GM18508 (cell line): ENCODE results near the gene RBM39.
"Not testable (repeated sequence)": the region's sequence is repeated elsewhere in the genome, so short reads cannot be mapped to it uniquely, and the experiment has no call there.

ENCODE experiments used
- ATAC-seq: cut with Tn5 transposase; IDR thresholded peaks from one replicate; pipeline ENCODE4 v1.9.1; 2021; ENCODE audit warnings: moderate number of reproducible peaks; ENCODE audit not compliant: insufficient read depth, unreplicated experiment

RBM39 gene

GRCh38 chr20:35710884-35711587, 31.0 kb downstream of the RBM39 start:
- no peak for ATAC-seq

DNA sequence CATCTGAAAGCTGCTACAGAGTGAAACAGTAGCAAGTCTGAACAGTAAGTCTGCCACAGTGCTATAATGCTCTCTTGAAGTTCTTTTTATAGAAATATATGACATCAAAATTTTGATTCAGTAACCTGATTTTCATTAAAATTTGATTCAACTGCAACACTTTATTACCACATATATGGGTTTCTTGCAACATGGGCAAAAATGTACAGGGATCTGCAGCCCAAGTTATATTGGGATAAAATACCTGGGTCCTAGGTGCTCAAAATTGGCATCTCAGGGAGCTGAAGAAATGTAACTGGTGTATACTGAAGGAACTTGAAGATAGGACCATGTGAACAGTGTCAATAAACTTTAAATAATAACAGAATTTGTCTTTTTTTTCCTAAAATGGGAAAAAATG, 32.0 kb downstream of the RBM39 start:
- ATAC-seq = no peak

DNA sequence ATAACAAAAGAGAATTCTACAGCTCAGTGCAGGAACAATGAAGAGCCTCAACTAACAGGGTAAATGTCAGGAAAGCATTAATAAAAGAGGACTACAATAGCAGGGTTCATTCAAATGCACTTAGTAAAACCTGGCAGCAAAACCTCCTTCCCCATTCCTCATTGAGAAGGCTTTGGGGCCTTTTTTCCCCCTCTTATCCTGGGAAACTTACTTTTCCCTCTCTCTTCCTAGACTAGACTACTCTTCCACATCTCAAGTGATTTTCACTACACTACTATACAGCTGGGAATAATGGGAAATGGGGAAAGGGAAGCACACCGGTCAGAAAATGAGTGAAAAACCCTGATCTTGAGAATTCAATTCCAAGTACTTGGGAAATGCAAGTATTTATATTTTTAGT, 32.8 kb downstream of the RBM39 start:
- ATAC-seq = no peak

DNA sequence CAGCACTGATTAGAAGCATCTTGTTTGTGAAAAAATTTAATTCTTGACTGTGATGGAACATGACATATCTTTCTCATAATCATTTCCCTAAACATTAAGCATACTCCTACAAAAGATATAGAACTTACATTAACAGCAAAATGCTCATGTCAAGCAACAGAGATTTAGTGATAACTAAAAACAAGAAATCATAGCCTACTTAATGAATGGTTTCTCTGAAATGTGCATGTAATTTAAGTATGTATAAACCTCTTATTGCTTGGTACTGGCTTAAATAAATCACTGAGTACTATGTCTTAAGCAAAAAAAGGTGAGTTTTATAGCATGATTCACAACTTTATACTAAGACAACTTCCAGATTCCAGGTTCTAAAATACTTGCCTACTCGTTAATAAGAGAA, 33.6 kb downstream of the RBM39 start:
- ATAC-seq = no peak

DNA sequence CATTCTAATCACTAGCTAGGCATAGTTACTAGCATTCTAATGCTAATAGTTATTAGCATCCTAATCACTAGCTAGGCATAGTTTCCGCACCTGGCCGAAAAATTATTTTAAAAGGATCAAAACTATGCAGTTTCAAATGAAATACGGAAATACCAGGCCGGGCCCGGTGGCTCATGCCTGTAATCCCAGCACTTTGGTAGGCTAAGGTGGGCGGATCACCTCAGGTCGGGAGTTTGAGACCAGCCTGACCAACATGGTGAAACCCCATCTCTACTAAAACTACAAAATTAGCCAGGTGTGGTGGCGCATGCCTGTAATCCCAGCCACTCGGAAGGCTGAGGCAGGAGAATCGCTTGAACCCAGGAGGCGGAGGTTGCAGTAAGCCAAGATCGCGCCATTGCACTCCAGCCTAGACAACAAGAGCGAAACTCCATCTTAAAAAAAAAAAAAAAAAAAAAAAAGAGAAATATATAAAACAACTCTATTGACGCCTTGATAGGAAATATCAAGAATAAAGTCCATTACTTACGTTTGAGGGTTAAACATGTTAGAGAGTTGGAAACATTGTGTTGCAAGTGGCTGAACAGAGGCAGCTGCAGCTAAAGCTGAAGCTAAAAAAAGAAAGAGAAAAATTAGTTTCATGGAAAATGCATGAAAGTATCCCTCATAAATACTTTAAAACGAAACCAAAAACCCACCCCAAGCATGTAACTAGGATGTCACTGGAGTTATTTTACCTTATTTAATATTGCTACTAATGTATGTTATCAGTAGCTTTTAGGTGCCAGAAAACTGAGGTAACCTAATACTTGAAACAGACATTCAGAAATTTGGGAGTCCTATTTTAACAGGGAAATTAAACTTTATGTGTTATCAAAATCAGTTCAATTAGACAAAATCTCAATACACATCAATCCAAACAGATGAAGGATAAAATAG, 35.2 kb downstream of the RBM39 start:
- not testable (repeated sequence) for ATAC-seq

DNA sequence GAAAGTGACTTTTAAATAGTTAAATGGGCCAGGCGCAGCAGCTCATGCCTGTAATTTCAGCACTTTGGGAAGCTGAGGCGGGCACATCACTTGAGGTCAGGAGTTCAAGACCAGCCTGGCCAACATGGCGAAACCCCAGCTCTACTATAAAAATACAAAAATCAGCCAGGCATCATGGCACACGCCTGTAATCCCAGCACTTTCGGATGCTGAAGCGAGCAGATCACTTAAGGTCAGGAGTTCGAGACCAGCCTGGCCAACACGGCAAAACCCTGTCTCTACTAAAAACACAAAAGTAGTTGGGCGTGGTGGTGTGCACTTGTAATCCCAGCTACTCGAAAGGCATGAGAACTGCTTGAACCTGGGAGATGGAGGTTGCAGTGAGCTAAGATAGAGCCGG, 36.2 kb downstream of the RBM39 start:
- ATAC-seq = not testable (repeated sequence)

- no peak for ATAC-seq
These were observed 37.4 kb downstream of the RBM39 start for GRCh38 chr20:35704514-35705261.

GRCh38 chr20:35702824-35703695, 39.0 kb downstream of the RBM39 start:
- ATAC-seq = no peak

GRCh38 chr20:35702051-35702823, 39.8 kb downstream of the RBM39 start:
- no peak for ATAC-seq

- no peak for ATAC-seq
These were observed 41.4 kb downstream of the RBM39 start for GRCh38 chr20:35700625-35701148.

DNA sequence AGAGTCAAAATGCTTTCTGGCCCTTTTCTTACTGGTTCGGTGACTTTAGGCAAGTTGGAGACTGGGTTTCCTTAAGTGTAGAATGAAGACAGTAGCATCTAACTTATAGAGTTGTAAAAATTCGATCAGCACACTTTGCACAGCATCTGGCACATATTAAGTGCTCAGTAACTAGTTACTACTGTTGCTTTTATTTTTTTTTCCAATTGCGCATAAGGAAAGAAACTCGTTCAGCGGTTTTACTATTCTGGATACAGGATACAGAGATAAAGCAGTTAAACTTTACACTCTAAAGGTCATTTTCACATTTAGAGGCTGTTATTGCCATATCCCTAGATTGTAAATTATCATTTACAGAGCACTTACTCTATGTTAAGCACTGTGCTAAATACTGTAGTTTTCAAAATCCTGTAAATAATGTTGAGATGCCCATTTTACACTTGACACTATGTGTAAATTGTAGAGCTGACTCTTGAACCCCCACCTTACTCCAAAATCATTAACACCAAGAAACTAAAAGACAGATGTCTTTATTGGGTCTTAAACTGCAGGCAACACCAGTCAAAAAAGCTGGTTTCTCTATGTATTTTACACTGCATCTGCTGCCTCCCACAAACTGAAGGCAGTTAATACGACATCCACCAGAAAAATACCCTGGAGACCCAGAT, 42.0 kb downstream of the RBM39 start:
- no peak for ATAC-seq

GRCh38 chr20:35699127-35699956, 42.7 kb downstream of the RBM39 start, which contains the start of the genes NFS1 and ROMO1:
NFS1 (minus strand) TSS chr20:35699352; CDS start chr20:35699288, 64 bp downstream.
ROMO1 (plus strand) TSS chr20:35699405; CDS start chr20:35699633, 228 bp downstream.
- no peak for ATAC-seq

GRCh38 chr20:35698298-35699126, 43.5 kb downstream of the RBM39 start:
- no peak for ATAC-seq

- no peak for ATAC-seq
These were observed 44.3 kb downstream of the RBM39 start for GRCh38 chr20:35697696-35698297.

- ATAC-seq = no peak
These were observed 46.1 kb downstream of the RBM39 start for GRCh38 chr20:35695978-35696377.

- no peak for ATAC-seq
These were observed 46.8 kb downstream of the RBM39 start for GRCh38 chr20:35695245-35695749.
